Measurements from ENCODE around the gene RBP7. TPM values are rescaled to one million over a fixed set of nuclear protein-coding genes. Genes with fewer than 3 reads are reported as not detected.

The RBP7 gene
- total RNA-seq, 1 experiment from 2014 or later: not detected

DNA sequence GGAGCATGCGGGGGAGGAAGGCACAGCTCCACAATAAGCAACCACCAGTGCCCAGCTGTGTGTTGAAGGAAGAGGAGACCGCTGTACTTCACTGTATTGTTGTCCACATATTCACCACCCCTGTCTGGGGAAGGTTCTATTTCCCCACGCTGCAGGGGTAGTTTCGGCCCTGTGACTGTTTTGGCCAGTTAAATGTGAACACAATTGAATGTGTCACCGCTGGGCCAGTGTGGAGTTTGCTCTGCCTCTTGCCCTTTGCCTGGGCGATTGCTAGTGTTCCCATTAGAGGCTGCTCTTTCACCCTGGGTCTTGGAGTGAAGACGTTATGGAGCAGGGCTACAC, 68.3 kb downstream of the RBP7 start:
- no peak for DNase-seq (ENCODE audit: low spot score)

Small RNAs within 50 kb of the gene (small RNA-seq; reads per million reads assigned to genes)
- not detected for gene MIR5697

Other genes with a start within 250 kb of the RBP7 start
- 78.4 and 99.0 TPM in 2 replicates for gene CLSTN1, start 173.3 kb upstream of the RBP7 start, total RNA-seq (2014; rRNA removed; shearing (Covaris generic))
- 12.2 and 16.4 TPM in 2 replicates for gene CTNNBIP1, start 87.0 kb upstream of the RBP7 start, total RNA-seq (2014; rRNA removed; shearing (Covaris generic))
- 7.7 and 8.7 TPM in 2 replicates for gene LZIC, start 53.8 kb upstream of the RBP7 start, total RNA-seq (2014; rRNA removed; shearing (Covaris generic))
- gene NMNAT1, start 53.8 kb upstream of the RBP7 start, total RNA-seq (2014; rRNA removed; shearing (Covaris generic)): 1.6 and 5.2 TPM in 2 replicates
- 35.4 and 41.1 TPM in 2 replicates for gene UBE4B, start 35.7 kb downstream of the RBP7 start, total RNA-seq (2014; rRNA removed; shearing (Covaris generic))
- gene KIF1B, start 213.3 kb downstream of the RBP7 start, total RNA-seq (2014; rRNA removed; shearing (Covaris generic)): 8.7 and 10.5 TPM in 2 replicates

All from HT-29 (cell line).